Mesenchymal stem cell (in vitro differentiated cells and primary cell): ENCODE data around the gene ISLR2.

Experiments
- DNase-seq: peaks from one replicate; pipeline ENCODE4 v3.0.0-alpha.2; 2013
- H2AFZ ChIP-seq: one replicate; pipeline ENCODE4 v1.6.1; 2013; ENCODE audit warnings: low read depth, mild to moderate bottlenecking, control low read depth, inconsistent platforms, low read length, moderate library complexity
- H2AK5ac ChIP-seq: 2 replicates; pipeline ENCODE4 v1.6.1; 2013; ENCODE audit warnings: low read length, moderate library complexity, mild to moderate bottlenecking, inconsistent platforms; ENCODE audit not compliant: severe bottlenecking
- H2BK120ac ChIP-seq: one replicate; pipeline ENCODE4 v1.6.1; 2013; ENCODE audit warnings: low read depth, mild to moderate bottlenecking, inconsistent platforms, low read length, moderate library complexity
- H2BK12ac ChIP-seq, 2 experiments: one replicate each; pipeline ENCODE4 v1.6.1; 2013; ENCODE audit warnings: inconsistent platforms in 2 of 2, low read length in 2 of 2, mild to moderate bottlenecking in 2 of 2, moderate library complexity in 2 of 2, control low read depth in 1 of 2
- H2BK15ac ChIP-seq: one replicate; pipeline ENCODE4 v1.6.1; 2013; ENCODE audit warnings: mild to moderate bottlenecking, low read depth, inconsistent platforms; ENCODE audit not compliant: poor library complexity, severe bottlenecking
- H2BK5ac ChIP-seq: 2 replicates; pipeline ENCODE4 v1.6.1; 2013; ENCODE audit warnings: low read depth, mild to moderate bottlenecking, low read length, control low read depth, inconsistent platforms; ENCODE audit not compliant: poor library complexity, severe bottlenecking
- H3K14ac ChIP-seq, 2 experiments: one replicate each; pipeline ENCODE4 v1.6.1; 2013; ENCODE audit warnings: inconsistent platforms in 2 of 2, low read length in 2 of 2, control low read depth in 1 of 2, mild to moderate bottlenecking in 1 of 2, moderate library complexity in 1 of 2
- H3K18ac ChIP-seq, 2 experiments: one replicate each; pipeline ENCODE4 v1.6.1; 2013; ENCODE audit warnings: inconsistent platforms in 2 of 2, low read length in 2 of 2, control low read depth in 1 of 2, low read depth in 1 of 2, mild to moderate bottlenecking in 1 of 2
- H3K23ac ChIP-seq, 2 experiments: one replicate each; pipeline ENCODE4 v1.6.1; 2013; ENCODE audit warnings: inconsistent platforms in 2 of 2, low read length in 2 of 2, mild to moderate bottlenecking in 2 of 2, moderate library complexity in 2 of 2, control low read depth in 1 of 2
- H3K27ac ChIP-seq: 2 replicates; pipeline ENCODE4 v1.5.1; 2013; ENCODE audit warnings: mild to moderate bottlenecking, moderate library complexity, low read length, control low read depth, inconsistent platforms; ENCODE audit not compliant: poor library complexity, severe bottlenecking
- H3K27me3 ChIP-seq, 2 experiments: 2 replicates each; pipeline versions ENCODE4 v1.6.1 to v1.7.0; 2013; ENCODE audit warnings: low read length in 2 of 2, mild to moderate bottlenecking in 2 of 2, moderate library complexity in 2 of 2, control low read depth in 1 of 2, inconsistent platforms in 1 of 2; ENCODE audit not compliant: control insufficient read depth in 1 of 2, insufficient read depth in 1 of 2
- H3K36me3 ChIP-seq, 2 experiments: 2 replicates each; pipeline versions ENCODE4 v1.6.1 to v1.7.0; 2013; ENCODE audit warnings: low read length in 2 of 2, control low read depth in 1 of 2, inconsistent platforms in 1 of 2, low read depth in 1 of 2, mild to moderate bottlenecking in 1 of 2; ENCODE audit not compliant: insufficient read depth in 2 of 2, control insufficient read depth in 1 of 2
- H3K4ac ChIP-seq, 2 experiments: one replicate each; pipeline ENCODE4 v1.6.1; 2013; ENCODE audit warnings: inconsistent platforms in 2 of 2, low read length in 2 of 2, mild to moderate bottlenecking in 2 of 2, moderate library complexity in 2 of 2, control low read depth in 1 of 2, low read depth in 1 of 2
- H3K4me1 ChIP-seq: 2 replicates; pipeline ENCODE4 v1.6.1; 2013; ENCODE audit warnings: low read depth, low read length, control low read depth; ENCODE audit not compliant: control insufficient read depth, insufficient read depth
- H3K4me2 ChIP-seq: 2 replicates; pipeline ENCODE4 v1.6.1; 2013; ENCODE audit warnings: low read length, mild to moderate bottlenecking, inconsistent platforms; ENCODE audit not compliant: poor library complexity, severe bottlenecking
- H3K4me3 ChIP-seq, 2 experiments: 2 replicates each; pipeline versions ENCODE4 v1.5.1 to v1.7.0; 2013; ENCODE audit warnings: low read length in 2 of 2, mild to moderate bottlenecking in 2 of 2, control low read depth in 1 of 2, low read depth in 1 of 2; ENCODE audit not compliant: insufficient read depth in 1 of 2
- H3K79me1 ChIP-seq: replicated peaks from 2 replicates; pipeline ENCODE4 v1.6.1; 2013; ENCODE audit warnings: mild to moderate bottlenecking, control low read depth, low read length, inconsistent platforms; ENCODE audit not compliant: poor library complexity, severe bottlenecking
- H3K9ac ChIP-seq: 2 replicates; pipeline ENCODE4 v1.7.0; 2013; ENCODE audit warnings: mild to moderate bottlenecking, low read length, moderate library complexity
- H3K9me3 ChIP-seq: 2 replicates; pipeline ENCODE4 v1.7.0; 2013; ENCODE audit warnings: mild to moderate bottlenecking, low read length; ENCODE audit not compliant: control insufficient read depth
- H4K8ac ChIP-seq: one replicate; pipeline ENCODE4 v1.6.1; 2013; ENCODE audit warnings: inconsistent platforms, mild to moderate bottlenecking, low read length, moderate library complexity
- H4K91ac ChIP-seq: one replicate; pipeline ENCODE4 v1.6.1; 2013; ENCODE audit warnings: mild to moderate bottlenecking, low read length, inconsistent platforms
- WGBS: methylation state at CpG from one replicate; pipeline ENCODE4 v1.1.7; 2013; ENCODE audit warnings: mixed read lengths; 5-methylcytosine and 5-hydroxymethylcytosine counted together

ISLR2 gene

GRCh38 chr15:74174958-74175253 lies 44.5 kb downstream of the ISLR2 start:
- WGBS, result 98% methylated on average over 14 of the region's 14 CpGs
- no peaks in the 10 kb centered on the region for H3K79me1 ChIP-seq
- H2BK120ac ChIP-seq, result no peak overlapping the region
- peak overlapping the region in 1 of 2 experiments; percentile 81 for H3K4ac ChIP-seq
- H3K9me3 ChIP-seq, result no peaks in the 10 kb centered on the region
- peak overlapping the region in 1 of 2 experiments; percentile 7 for H2BK12ac ChIP-seq
- peak overlapping the region; percentile 62 for H4K91ac ChIP-seq
- H3K4me2 ChIP-seq, result no peak overlapping the region
- peak overlapping the region in 1 of 2 experiments; percentile 14 for H3K14ac ChIP-seq
- H2AFZ ChIP-seq, result no peak overlapping the region
- H3K4me3 ChIP-seq, result peak overlapping the region in 1 of 2 experiments; percentile 84
- H2AK5ac ChIP-seq, result no peak overlapping the region
- H2BK5ac ChIP-seq, result no peak overlapping the region
- H2BK15ac ChIP-seq, result peak overlapping the region; percentile 19
- peak overlapping the region; percentile 90 for H3K9ac ChIP-seq
- H3K36me3 ChIP-seq, result peaks cover 5 to 14% of the 10 kb centered on the region in 2 experiments
- H3K27ac ChIP-seq, result no peak overlapping the region
- DNase-seq, result no peak
- peaks cover 74% of the 10 kb centered on the region for H3K4me1 ChIP-seq
- peaks cover 2 to 3% of the 10 kb centered on the region in 2 experiments for H3K27me3 ChIP-seq
- H3K18ac ChIP-seq, result no peak overlapping the region
- peak overlapping the region; percentile 45 for H4K8ac ChIP-seq
- H3K23ac ChIP-seq, result no peak overlapping the region

GRCh38 chr15:74175271-74176191 lies 45.1 kb downstream of the ISLR2 start:
- Histone ChIP-seq H4K91ac (peak overlapping the region; percentile 52), H2BK120ac (no peak overlapping the region), H3K14ac (peak overlapping the region in 1 of 2 experiments; percentile 14), H2BK5ac (no peak overlapping the region), H3K4me3 (peak overlapping the region in 1 of 2 experiments; percentile 84), H2AFZ (no peak overlapping the region), H3K9ac (peak overlapping the region; percentile 90), H2AK5ac (no peak overlapping the region), H3K36me3 (peaks cover 5 to 14% of the 10 kb centered on the region in 2 experiments), H3K23ac (no peak overlapping the region), H2BK15ac (peak overlapping the region; percentile 19), H4K8ac (peak overlapping the region; percentile 19), H3K79me1 (no peaks in the 10 kb centered on the region), H3K18ac (peak overlapping the region in 1 of 2 experiments; percentile 5), H3K4me2 (no peak overlapping the region), H2BK12ac (peak overlapping the region in 1 of 2 experiments; percentile 7), H3K4ac (peak overlapping the region in 1 of 2 experiments; percentile 24), H3K4me1 (peaks cover 76% of the 10 kb centered on the region), H3K27ac (no peak overlapping the region), H3K27me3 (no peaks in the 10 kb centered on the region), H3K9me3 (no peaks in the 10 kb centered on the region)
- no peak for DNase-seq
- WGBS, result 94% methylated on average over 45 of the region's 45 CpGs

- Histone ChIP-seq H2BK12ac (no peak overlapping the region), H3K4me2 (no peak overlapping the region), H3K36me3 (peaks cover 14% of the 10 kb centered on the region in 2 experiments), H4K91ac (no peak overlapping the region), H3K9ac (peak overlapping the region; percentile 23), H2AK5ac (peak overlapping the region; percentile 29), H3K27ac (peak overlapping the region; percentile 5), H3K4ac (no peak overlapping the region), H3K18ac (no peak overlapping the region), H3K79me1 (no peaks in the 10 kb centered on the region), H3K27me3 (no peaks in the 10 kb centered on the region), H3K4me3 (peak overlapping the region in 1 of 2 experiments; percentile 84), H3K23ac (no peak overlapping the region), H2BK15ac (no peak overlapping the region), H3K9me3 (no peaks in the 10 kb centered on the region), H4K8ac (no peak overlapping the region), H3K14ac (peak overlapping the region in 1 of 2 experiments; percentile 6), H2BK120ac (no peak overlapping the region), H2AFZ (no peak overlapping the region), H3K4me1 (peaks cover 78% of the 10 kb centered on the region), H2BK5ac (no peak overlapping the region)
- WGBS, result 64% methylated on average over 10 of the region's 10 CpGs
- DNase-seq, result no peak
Measured at GRCh38 chr15:74176262-74177214, 46.2 kb downstream of the ISLR2 start.
